Activated naive CD8-positive, alpha-beta T cell treated with anti-CD3 and anti-CD28 coated beads, Interleukin-2, amount 50 U/mL, for 24 hours (primary cell): ENCODE measurements around the gene PLCH1.

Source experiments
- ATAC-seq: fragments of 150-1000 bp; cut with Tn5 transposase; one replicate; pipeline ENCODE4 v1.10.0; 2021
- DNase-seq: peaks from one replicate; pipeline ENCODE4 v3.0.0; 2021
- H3K27ac Mint-ChIP-seq: one replicate; pipeline ENCODE4 v1.8.0; 2021; ENCODE audit warnings: mild to moderate bottlenecking, mixed read lengths
- H3K27me3 Mint-ChIP-seq: one replicate; pipeline ENCODE4 v1.8.0; 2021; ENCODE audit warnings: mixed read lengths
- H3K36me3 Mint-ChIP-seq: one replicate; pipeline ENCODE4 v1.8.0; 2021; ENCODE audit warnings: low read depth, mixed read lengths
- H3K4me1 Mint-ChIP-seq: one replicate; pipeline ENCODE4 v1.8.0; 2021; ENCODE audit warnings: mixed read lengths
- H3K4me3 Mint-ChIP-seq: one replicate; pipeline ENCODE4 v1.8.0; 2021; ENCODE audit warnings: mild to moderate bottlenecking, moderate library complexity, mixed read lengths
- H3K9me3 Mint-ChIP-seq: one replicate; pipeline ENCODE4 v1.8.0; 2021; ENCODE audit warnings: mixed read lengths

The PLCH1 gene

GRCh38 chr3:155682426-155683343 lies 62.2 kb downstream of the PLCH1 start:
- Mint-ChIP-seq H3K27ac (no peak overlapping the region), H3K9me3 (no peaks in the 10 kb centered on the region), H3K27me3 (no peaks in the 10 kb centered on the region), H3K36me3 (no peaks in the 10 kb centered on the region), H3K4me3 (no peak overlapping the region), H3K4me1 (no peaks in the 10 kb centered on the region)
- ATAC-seq, result no peak
- DNase-seq, result no peak

- H3K4me1 Mint-ChIP-seq, result no peaks in the 10 kb centered on the region
- no peak overlapping the region for H3K4me3 Mint-ChIP-seq
- no peaks in the 10 kb centered on the region for H3K27me3 Mint-ChIP-seq
- DNase-seq (no peak), ATAC-seq (no peak)
- H3K27ac Mint-ChIP-seq, result no peak overlapping the region
- H3K9me3 Mint-ChIP-seq, result no peaks in the 10 kb centered on the region
- H3K36me3 Mint-ChIP-seq, result no peaks in the 10 kb centered on the region
These were observed 68.5 kb downstream of the PLCH1 start for GRCh38 chr3:155676252-155676981.

- H3K9me3 Mint-ChIP-seq, result no peaks in the 10 kb centered on the region
- DNase-seq, result no peak
- no peaks in the 10 kb centered on the region for H3K4me1 Mint-ChIP-seq
- H3K36me3 Mint-ChIP-seq, result no peaks in the 10 kb centered on the region
- no peak overlapping the region for H3K27ac Mint-ChIP-seq
- no peak for ATAC-seq
- H3K27me3 Mint-ChIP-seq, result no peaks in the 10 kb centered on the region
- H3K4me3 Mint-ChIP-seq, result no peak overlapping the region
These were observed 69.8 kb downstream of the PLCH1 start for GRCh38 chr3:155675094-155675493.

GRCh38 chr3:155673421-155673820 lies 71.5 kb downstream of the PLCH1 start:
- H3K27me3 Mint-ChIP-seq, result no peaks in the 10 kb centered on the region
- no peak overlapping the region for H3K4me3 Mint-ChIP-seq
- DNase-seq (no peak), ATAC-seq (no peak)
- H3K36me3 Mint-ChIP-seq, result no peaks in the 10 kb centered on the region
- no peak overlapping the region for H3K27ac Mint-ChIP-seq
- H3K9me3 Mint-ChIP-seq, result no peaks in the 10 kb centered on the region
- no peaks in the 10 kb centered on the region for H3K4me1 Mint-ChIP-seq

GRCh38 chr3:155670335-155670734 lies 74.5 kb downstream of the PLCH1 start:
- no peaks in the 10 kb centered on the region for H3K4me1 Mint-ChIP-seq
- no peaks in the 10 kb centered on the region for H3K27me3 Mint-ChIP-seq
- H3K4me3 Mint-ChIP-seq, result no peak overlapping the region

GRCh38 chr3:155667988-155668387 lies 76.9 kb downstream of the PLCH1 start:
- no peaks in the 10 kb centered on the region for H3K9me3 Mint-ChIP-seq
- H3K27me3 Mint-ChIP-seq, result no peaks in the 10 kb centered on the region
- no peak for ATAC-seq
- DNase-seq, result no peak
- no peaks in the 10 kb centered on the region for H3K36me3 Mint-ChIP-seq
- no peaks in the 10 kb centered on the region for H3K4me1 Mint-ChIP-seq
- no peak overlapping the region for H3K4me3 Mint-ChIP-seq
- no peak overlapping the region for H3K27ac Mint-ChIP-seq

More at GRCh38 chr3:155670335-155670734, 74.5 kb downstream of the PLCH1 start:
- Mint-ChIP-seq H3K9me3 (no peaks in the 10 kb centered on the region), H3K27ac (no peak overlapping the region), H3K36me3 (no peaks in the 10 kb centered on the region)
- no peak for DNase-seq
- no peak for ATAC-seq

- no peak for DNase-seq
- Mint-ChIP-seq H3K4me1 (no peaks in the 10 kb centered on the region), H3K9me3 (no peaks in the 10 kb centered on the region), H3K27me3 (no peaks in the 10 kb centered on the region), H3K36me3 (no peaks in the 10 kb centered on the region), H3K27ac (no peak overlapping the region), H3K4me3 (no peak overlapping the region)
- ATAC-seq, result no peak
These were observed 79.8 kb downstream of the PLCH1 start for GRCh38 chr3:155664925-155665695.

GRCh38 chr3:155663467-155664212 lies 81.2 kb downstream of the PLCH1 start:
- no peak for DNase-seq
- Mint-ChIP-seq H3K4me1 (no peaks in the 10 kb centered on the region), H3K27ac (no peak overlapping the region), H3K27me3 (no peaks in the 10 kb centered on the region), H3K4me3 (no peak overlapping the region), H3K9me3 (no peaks in the 10 kb centered on the region), H3K36me3 (no peaks in the 10 kb centered on the region)
- no peak for ATAC-seq

- no peak for ATAC-seq
- peaks cover 2% of the 10 kb centered on the region for H3K27me3 Mint-ChIP-seq
These were observed 83.1 kb downstream of the PLCH1 start for GRCh38 chr3:155661760-155662159.

GRCh38 chr3:155661042-155661441 lies 83.8 kb downstream of the PLCH1 start:
- H3K4me3 Mint-ChIP-seq, result no peak overlapping the region
- H3K27ac Mint-ChIP-seq, result no peak overlapping the region
- H3K27me3 Mint-ChIP-seq, result peaks cover 2% of the 10 kb centered on the region
- no peaks in the 10 kb centered on the region for H3K4me1 Mint-ChIP-seq
- no peaks in the 10 kb centered on the region for H3K36me3 Mint-ChIP-seq
- H3K9me3 Mint-ChIP-seq, result no peaks in the 10 kb centered on the region
- ATAC-seq (no peak), DNase-seq (no peak)

More at GRCh38 chr3:155661760-155662159, 83.1 kb downstream of the PLCH1 start:
- Mint-ChIP-seq H3K4me3 (no peak overlapping the region), H3K36me3 (no peaks in the 10 kb centered on the region), H3K9me3 (no peaks in the 10 kb centered on the region), H3K4me1 (no peaks in the 10 kb centered on the region), H3K27ac (no peak overlapping the region)
- no peak for DNase-seq

- Mint-ChIP-seq H3K4me3 (no peak overlapping the region), H3K9me3 (no peaks in the 10 kb centered on the region), H3K4me1 (no peaks in the 10 kb centered on the region), H3K27me3 (peaks cover 2% of the 10 kb centered on the region), H3K36me3 (no peaks in the 10 kb centered on the region), H3K27ac (no peak overlapping the region)
- ATAC-seq (no peak), DNase-seq (no peak)
These were observed 86.1 kb downstream of the PLCH1 start for GRCh38 chr3:155658671-155659261.

- Mint-ChIP-seq H3K27me3 (peaks cover 2% of the 10 kb centered on the region), H3K9me3 (no peaks in the 10 kb centered on the region), H3K4me1 (no peaks in the 10 kb centered on the region), H3K4me3 (no peak overlapping the region), H3K36me3 (no peaks in the 10 kb centered on the region), H3K27ac (no peak overlapping the region)
- no peak for ATAC-seq
- DNase-seq, result no peak
These were observed 86.9 kb downstream of the PLCH1 start for GRCh38 chr3:155658006-155658405.

- H3K27ac Mint-ChIP-seq, result no peak overlapping the region
- ATAC-seq (no peak), DNase-seq (no peak)
- no peak overlapping the region for H3K4me3 Mint-ChIP-seq
- H3K9me3 Mint-ChIP-seq, result no peaks in the 10 kb centered on the region
- H3K27me3 Mint-ChIP-seq, result peaks cover 2% of the 10 kb centered on the region
- no peaks in the 10 kb centered on the region for H3K36me3 Mint-ChIP-seq
- H3K4me1 Mint-ChIP-seq, result no peaks in the 10 kb centered on the region
These were observed 87.7 kb downstream of the PLCH1 start for GRCh38 chr3:155657161-155657560.

- ATAC-seq (no peak), DNase-seq (no peak)
- H3K4me1 Mint-ChIP-seq, result no peaks in the 10 kb centered on the region
- H3K27ac Mint-ChIP-seq, result no peak overlapping the region
- peaks cover 2% of the 10 kb centered on the region for H3K27me3 Mint-ChIP-seq
- no peaks in the 10 kb centered on the region for H3K9me3 Mint-ChIP-seq
- H3K4me3 Mint-ChIP-seq, result no peak overlapping the region
- H3K36me3 Mint-ChIP-seq, result no peaks in the 10 kb centered on the region
These were observed 88.4 kb downstream of the PLCH1 start for GRCh38 chr3:155656466-155656865.
